Measurements from ENCODE around the gene SCO2. TPM values are rescaled to one million over a fixed set of nuclear protein-coding genes. Genes with fewer than 3 reads are reported as not detected.

Gene SCO2
- total RNA-seq, 1 experiment from 2014 or later, result 2.1 TPM

DNA sequence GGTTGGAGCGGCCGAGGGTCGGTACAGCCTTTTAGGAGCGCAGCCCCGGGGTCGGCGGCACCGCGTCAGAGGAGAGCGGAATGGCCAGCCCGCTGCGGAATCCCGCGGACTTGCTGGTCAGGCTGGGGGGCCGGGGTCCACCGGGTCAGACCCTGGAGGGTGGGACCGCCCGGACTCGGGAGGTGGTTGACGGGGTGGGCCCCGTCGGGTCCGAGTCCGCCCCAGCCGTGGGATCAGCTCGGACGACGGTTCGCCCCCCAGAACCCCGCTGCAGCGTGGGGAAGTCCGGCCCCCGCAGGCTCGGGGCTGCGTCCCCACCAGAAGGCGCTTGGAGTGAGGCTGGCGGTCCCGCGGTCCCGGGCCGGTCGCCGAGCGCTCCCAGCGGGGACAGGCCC is 44.4 kb downstream of the SCO2 start:
- Histone ChIP-seq H3K4me3 (no peak overlapping the region), H3K27ac (no peak overlapping the region), H3K4me1 (peaks cover 10% of the 10 kb centered on the region), H3K27me3 (peaks cover 6% of the 10 kb centered on the region; the same call in 1 of the 2 replicates), H3K9me3 (replicated peaks) (no peaks in the 10 kb centered on the region), H3K36me3 (no peaks in the 10 kb centered on the region)
- DNase-seq, result no peak

DNA sequence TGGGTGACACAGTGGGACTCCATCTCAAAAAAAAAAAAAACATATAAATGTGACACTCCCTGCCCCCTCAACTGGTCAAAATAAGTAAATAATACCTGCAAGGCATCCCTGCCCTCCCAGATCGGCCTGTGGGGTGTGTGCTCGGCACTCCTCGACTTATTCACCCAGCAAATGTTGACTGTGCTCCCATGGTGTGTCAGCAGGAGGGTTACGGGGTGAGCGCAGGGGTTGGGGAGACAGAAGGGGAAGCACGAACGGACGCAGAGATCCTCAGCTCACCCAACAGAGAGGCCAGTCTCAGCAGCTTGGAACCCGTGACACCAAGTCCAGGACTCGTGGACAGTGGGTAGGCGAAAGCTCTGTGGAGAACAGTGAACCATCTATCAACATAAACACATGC is 45.7 kb downstream of the SCO2 start:
- Histone ChIP-seq H3K9me3 (replicated peaks) (no peaks in the 10 kb centered on the region), H3K27ac (no peak overlapping the region), H3K27me3 (peaks cover 3% of the 10 kb centered on the region; the same call in 1 of the 2 replicates), H3K4me1 (peaks cover 12% of the 10 kb centered on the region), H3K36me3 (no peaks in the 10 kb centered on the region), H3K4me3 (no peak overlapping the region)
- no peak for DNase-seq

DNA sequence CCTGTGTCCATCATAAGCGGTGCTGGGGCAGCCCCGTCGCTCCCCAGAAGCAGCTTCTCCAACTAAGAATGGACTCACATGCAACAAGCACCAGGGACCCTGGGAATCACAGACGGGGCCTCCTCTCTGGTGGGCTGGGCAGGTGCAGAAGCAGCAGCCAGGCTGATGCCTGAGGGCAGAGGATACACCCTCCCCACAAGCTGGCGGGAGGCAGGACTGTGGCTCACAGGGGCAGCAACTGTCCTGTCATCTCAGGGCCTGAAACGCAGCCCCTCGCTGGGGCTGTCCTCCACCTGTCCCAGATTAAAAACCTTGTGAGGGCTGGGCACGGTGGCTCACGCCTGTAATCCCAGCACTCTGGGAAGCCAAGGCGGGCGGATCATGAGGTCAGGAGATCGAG is 47.5 kb downstream of the SCO2 start:
- Histone ChIP-seq H3K4me3 (no peak overlapping the region), H3K36me3 (peaks cover 4% of the 10 kb centered on the region; the same call in 1 of the 2 replicates), H3K27me3 (no peaks in the 10 kb centered on the region), H3K4me1 (peaks cover 21% of the 10 kb centered on the region), H3K9me3 (replicated peaks) (no peaks in the 10 kb centered on the region), H3K27ac (no peak overlapping the region)
- peak; percentile 94 to 96 for DNase-seq

DNA sequence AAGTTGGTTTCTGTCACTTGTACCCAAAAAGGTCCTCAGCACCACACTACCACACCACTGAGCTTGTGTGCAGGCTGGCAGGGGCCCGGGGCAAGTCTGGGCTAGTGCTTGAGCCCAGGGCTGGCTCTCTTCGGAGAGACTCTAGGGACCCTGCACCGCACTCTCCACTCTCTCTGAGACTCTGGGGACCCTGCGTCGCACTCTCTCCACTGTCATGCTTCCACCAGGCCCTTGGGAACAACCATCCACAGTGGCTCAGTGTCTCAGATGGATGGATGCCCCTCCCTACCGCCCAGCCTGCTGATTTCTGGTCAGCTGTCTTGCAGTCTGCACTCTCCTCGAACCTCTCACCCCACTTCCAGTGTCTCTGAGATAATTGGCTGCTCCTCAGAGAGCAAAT is 48.5 kb downstream of the SCO2 start:
- Histone ChIP-seq H3K27me3 (no peaks in the 10 kb centered on the region), H3K4me1 (peaks cover 21% of the 10 kb centered on the region), H3K4me3 (no peak overlapping the region), H3K9me3 (replicated peaks) (no peaks in the 10 kb centered on the region), H3K36me3 (peaks cover 4% of the 10 kb centered on the region; the same call in 1 of the 2 replicates), H3K27ac (no peak overlapping the region)
- DNase-seq, result peak in 1 of 2 experiments; percentile 57

DNA sequence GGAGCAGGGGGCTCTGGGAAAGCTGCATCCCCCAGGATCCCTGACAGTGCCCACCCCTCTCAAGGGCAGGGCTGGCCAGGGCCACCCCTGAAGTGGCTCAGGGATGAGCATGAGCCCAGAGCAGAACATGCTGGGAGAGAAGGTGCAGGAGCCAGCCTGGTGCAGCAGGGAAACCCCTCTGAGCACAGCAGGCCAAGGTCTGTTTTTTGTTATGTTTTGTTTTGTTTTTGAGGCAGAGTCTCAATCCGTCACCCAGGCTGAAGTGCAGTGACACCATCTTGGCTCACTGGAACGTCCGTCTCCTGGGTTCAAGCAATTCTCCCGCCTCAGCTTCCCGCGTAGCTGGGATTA is 49.8 kb downstream of the SCO2 start:
- Histone ChIP-seq H3K27ac (no peak overlapping the region), H3K36me3 (peaks cover 4% of the 10 kb centered on the region; the same call in 1 of the 2 replicates), H3K4me3 (peak overlapping the region; percentile 65), H3K27me3 (no peaks in the 10 kb centered on the region), H3K9me3 (replicated peaks) (no peaks in the 10 kb centered on the region), H3K4me1 (peaks cover 25% of the 10 kb centered on the region)
- no peak for DNase-seq

DNA sequence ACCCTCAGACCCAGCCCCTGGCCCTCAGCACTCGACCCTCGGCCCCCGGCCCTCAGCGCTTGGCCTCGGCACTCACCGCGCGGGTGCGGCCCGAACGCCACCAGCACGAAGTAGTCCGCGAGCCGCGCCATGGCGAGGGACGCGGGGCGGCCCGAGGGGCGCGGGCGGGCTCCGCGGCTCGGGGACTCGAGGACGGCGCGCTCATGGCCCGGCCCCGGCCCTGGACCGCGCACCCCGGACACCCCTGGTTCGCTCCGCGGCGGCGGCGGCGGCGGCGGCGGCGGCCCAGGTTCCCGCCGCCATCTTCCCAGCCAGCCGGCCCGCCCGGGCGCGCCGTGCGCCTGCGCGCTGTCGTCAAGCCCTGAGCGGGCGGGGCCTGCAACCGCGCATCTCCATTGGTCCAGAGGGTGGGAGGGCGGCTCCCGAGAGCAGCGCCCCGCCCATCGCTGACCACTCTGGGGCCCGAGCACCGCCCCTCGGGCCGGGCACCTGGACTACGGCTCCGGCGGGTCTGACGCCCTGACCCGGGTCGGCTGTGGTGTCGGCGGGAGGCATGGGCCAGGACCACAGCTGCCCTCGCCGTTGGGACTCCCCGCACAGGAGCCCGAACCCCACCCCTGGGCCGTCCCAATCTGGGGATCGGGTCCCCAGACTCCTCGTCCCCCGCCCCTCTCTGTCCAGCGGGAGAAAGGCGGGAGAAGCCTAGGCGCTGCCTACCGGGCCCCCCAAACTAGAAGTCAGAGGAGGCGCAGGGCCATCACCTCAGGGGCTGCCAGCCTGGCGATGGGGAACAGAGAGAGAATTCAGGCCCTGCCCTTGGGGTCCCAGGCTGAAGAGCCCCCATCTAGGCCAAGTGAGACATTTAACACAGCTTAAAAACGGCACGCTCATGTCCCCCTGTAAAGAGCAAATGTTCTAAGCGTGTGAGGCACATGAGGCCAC is 50.4 kb downstream of the SCO2 start, which contains the start of gene SBF1:
Gene SBF1 (minus strand): TSS at position 326 of the 942 bp plus-strand sequence. CDS start 195 bp downstream, at position 131.
- H3K27me3 ChIP-seq, result no peaks in the 10 kb centered on the region
- peaks cover 32% of the 10 kb centered on the region for H3K4me1 ChIP-seq
- H3K27ac ChIP-seq, result no peak within 1 kb of the TSS; the same call in 1 of the 2 replicates
- H3K36me3 ChIP-seq, result peaks cover 4% of the 10 kb centered on the region; the same call in 1 of the 2 replicates
- H3K9me3 ChIP-seq (replicated peaks), result no peaks in the 10 kb centered on the region
- H3K4me3 ChIP-seq, result peak within 1 kb of the TSS; percentile 65
- DNase-seq, result peak; percentile 94 to 97

DNA sequence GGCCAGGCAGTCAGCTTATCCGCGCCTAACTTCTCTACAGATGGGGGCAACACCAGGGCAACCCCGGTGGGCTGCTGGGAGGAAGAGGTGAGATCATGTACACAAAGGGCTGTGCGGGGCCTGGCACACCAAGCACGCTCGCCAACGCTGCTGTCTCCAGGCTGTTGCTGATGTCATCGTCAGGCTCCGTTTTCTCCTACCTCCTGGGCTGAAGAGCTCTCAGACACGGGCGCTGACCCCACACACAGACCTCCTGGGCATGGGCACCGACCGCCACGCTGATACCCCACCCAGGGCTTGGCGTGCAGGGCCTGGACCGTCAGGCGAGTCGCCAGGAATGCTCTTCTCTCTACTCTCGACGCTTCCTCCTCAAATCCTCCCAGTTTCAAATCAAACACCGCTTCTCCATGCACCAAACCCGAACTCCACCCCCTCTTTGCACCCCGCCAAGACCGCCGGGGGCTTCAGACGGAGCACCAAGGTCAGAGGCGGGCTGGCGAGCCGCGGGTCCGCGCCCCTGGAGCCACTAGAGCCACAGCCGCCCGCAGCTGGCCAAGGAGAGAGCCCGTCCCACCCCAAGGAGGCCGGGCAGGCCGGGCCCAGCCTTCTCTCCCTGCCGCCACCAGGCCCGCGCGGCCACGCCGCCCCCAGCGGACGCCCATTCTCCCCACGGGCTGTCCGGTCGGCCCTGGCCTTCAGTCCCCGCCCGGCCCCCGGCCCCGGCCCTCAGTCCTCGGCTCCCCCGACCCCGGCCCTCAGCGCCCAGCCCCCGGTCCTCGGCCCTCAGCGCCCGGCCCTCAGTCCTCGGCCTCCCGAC is 51.3 kb downstream of the SCO2 start:
- no peak overlapping the region; the same call in 1 of the 2 replicates for H3K27ac ChIP-seq
- DNase-seq, result peak; percentile 51 to 57
- H3K4me1 ChIP-seq, result peaks cover 41% of the 10 kb centered on the region
- H3K4me3 ChIP-seq, result peak overlapping the region; percentile 65
- peaks cover 4% of the 10 kb centered on the region; the same call in 1 of the 2 replicates for H3K36me3 ChIP-seq
- no peaks in the 10 kb centered on the region for H3K27me3 ChIP-seq
- H3K9me3 ChIP-seq (replicated peaks), result no peaks in the 10 kb centered on the region

Other genes starting within 250 kb of the SCO2 start
- 104 and 109 TPM in 2 replicates for gene PLXNB2, start 218.0 kb downstream of the SCO2 start, total RNA-seq (2014; rRNA removed; shearing (Covaris generic))
- 0.08 and 0.18 TPM in 2 replicates for gene DENND6B, start 198.6 kb downstream of the SCO2 start, total RNA-seq (2014; rRNA removed; shearing (Covaris generic))
- 51.6 and 60.6 TPM in 2 replicates for gene PPP6R2, start 182.3 kb downstream of the SCO2 start, total RNA-seq (2014; rRNA removed; shearing (Covaris generic))
- gene SBF1, start 50.6 kb downstream of the SCO2 start, total RNA-seq (2014; rRNA removed; shearing (Covaris generic)), result 90.2 and 100 TPM in 2 replicates
- not detected in 2 replicates for gene ADM2, start 44.1 kb downstream of the SCO2 start, total RNA-seq (2014; rRNA removed; shearing (Covaris generic))
- gene MIOX, start 38.7 kb downstream of the SCO2 start, total RNA-seq (2014; rRNA removed; shearing (Covaris generic)), result not detected in 2 replicates
- gene LMF2, start 17.9 kb downstream of the SCO2 start, total RNA-seq (2014; rRNA removed; shearing (Covaris generic)), result 39.2 and 48.8 TPM in 2 replicates
- 87.0 and 94.2 TPM in 2 replicates for gene NCAPH2, start 17.4 kb downstream of the SCO2 start, total RNA-seq (2014; rRNA removed; shearing (Covaris generic))
- gene TYMP, start 4.4 kb upstream of the SCO2 start, total RNA-seq (2014; rRNA removed; shearing (Covaris generic)), result 0.51 and 0.63 TPM in 2 replicates
- gene KLHDC7B, start 20.3 kb upstream of the SCO2 start, total RNA-seq (2014; rRNA removed; shearing (Covaris generic)), result 0.05 and 0.10 TPM in 2 replicates
- not detected in 2 replicates for gene SYCE3, start 37.3 kb upstream of the SCO2 start, total RNA-seq (2014; rRNA removed; shearing (Covaris generic))
- 12.6 and 17.1 TPM in 2 replicates for gene CPT1B, start 52.8 kb upstream of the SCO2 start, total RNA-seq (2014; rRNA removed; shearing (Covaris generic))
- gene CHKB, start 57.3 kb upstream of the SCO2 start, total RNA-seq (2014; rRNA removed; shearing (Covaris generic)), result 19.9 and 27.7 TPM in 2 replicates
- 0.48 and 0.99 TPM in 2 replicates for gene MAPK8IP2, start 75.2 kb upstream of the SCO2 start, total RNA-seq (2014; rRNA removed; shearing (Covaris generic))
- gene ARSA, start 102.6 kb upstream of the SCO2 start, total RNA-seq (2014; rRNA removed; shearing (Covaris generic)), result 1.8 TPM in 2 replicates
- 0.08 and 0.12 TPM in 2 replicates for gene SHANK3, start 147.2 kb upstream of the SCO2 start, total RNA-seq (2014; rRNA removed; shearing (Covaris generic))
- not detected in 2 replicates for gene ACR, start 212.6 kb upstream of the SCO2 start, total RNA-seq (2014; rRNA removed; shearing (Covaris generic))